C4-2B (cell line): ENCODE results near the gene MAML3.

Experiments used
- H3K27ac ChIP-seq: fragments of 450-650 bp; 2 replicates; pipeline ENCODE4 v1.5.1; 2017
- CTCF ChIP-seq: fragments of 450-650 bp; conservative IDR thresholded peaks from 2 replicates; pipeline ENCODE4 v1.5.1; 2017; ENCODE audit warnings: mild to moderate bottlenecking
- ZFX ChIP-seq: fragments of 450-650 bp; IDR thresholded peaks from 2 replicates; pipeline ENCODE4 v1.6.1; 2017

MAML3 gene

GRCh38 chr4:139779691-139780090, 374.3 kb downstream of the MAML3 start:
- TF ChIP-seq CTCF, result no peak
- no peak for TF ChIP-seq ZFX
- no peak overlapping the region for H3K27ac ChIP-seq

DNA sequence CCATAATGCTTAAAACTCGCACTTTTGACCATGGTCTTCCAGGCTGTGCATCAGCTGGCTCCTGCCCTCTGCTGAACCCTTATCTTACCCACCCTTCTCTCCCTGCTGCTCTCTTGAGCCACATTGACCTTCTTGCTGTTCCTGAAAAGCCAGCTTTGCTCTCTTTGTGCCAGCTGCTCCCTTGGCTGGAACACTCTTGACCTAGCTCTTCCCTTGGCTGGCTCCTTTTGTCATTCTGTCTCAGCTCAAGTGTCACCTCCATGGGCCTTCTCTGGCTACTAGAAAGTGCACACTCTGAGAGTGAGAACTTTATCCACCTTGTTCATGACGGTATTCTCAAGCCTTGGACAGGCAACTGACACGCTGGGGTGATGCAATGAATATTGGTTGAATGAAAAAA, 376.2 kb downstream of the MAML3 start:
- TF ChIP-seq ZFX (no peak), CTCF (no peak)
- peak overlapping the region; percentile 5; the same call in 1 of the 2 replicates for H3K27ac ChIP-seq

DNA sequence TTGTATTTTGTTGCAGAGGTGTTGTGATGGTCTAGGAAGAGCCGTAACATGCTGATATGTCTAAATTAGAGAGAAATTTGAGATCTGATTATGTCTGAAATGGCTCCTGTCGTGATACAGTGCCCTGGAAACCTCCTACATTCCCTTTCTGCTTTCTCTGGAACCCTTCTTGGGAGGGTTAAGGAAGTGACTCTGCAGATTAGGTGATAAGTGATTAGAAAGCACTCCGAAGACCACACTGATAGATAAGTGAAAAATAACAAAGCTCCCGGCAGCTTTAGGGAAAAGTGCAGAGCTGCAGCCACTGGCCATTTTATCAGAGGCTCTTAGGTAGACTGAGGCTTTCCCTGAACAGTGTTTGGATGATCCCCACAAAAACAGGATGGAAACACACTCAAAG, 377.7 kb downstream of the MAML3 start:
- H3K27ac ChIP-seq, result no peak overlapping the region; the same call in 1 of the 2 replicates
- TF ChIP-seq ZFX (no peak), CTCF (no peak)

DNA sequence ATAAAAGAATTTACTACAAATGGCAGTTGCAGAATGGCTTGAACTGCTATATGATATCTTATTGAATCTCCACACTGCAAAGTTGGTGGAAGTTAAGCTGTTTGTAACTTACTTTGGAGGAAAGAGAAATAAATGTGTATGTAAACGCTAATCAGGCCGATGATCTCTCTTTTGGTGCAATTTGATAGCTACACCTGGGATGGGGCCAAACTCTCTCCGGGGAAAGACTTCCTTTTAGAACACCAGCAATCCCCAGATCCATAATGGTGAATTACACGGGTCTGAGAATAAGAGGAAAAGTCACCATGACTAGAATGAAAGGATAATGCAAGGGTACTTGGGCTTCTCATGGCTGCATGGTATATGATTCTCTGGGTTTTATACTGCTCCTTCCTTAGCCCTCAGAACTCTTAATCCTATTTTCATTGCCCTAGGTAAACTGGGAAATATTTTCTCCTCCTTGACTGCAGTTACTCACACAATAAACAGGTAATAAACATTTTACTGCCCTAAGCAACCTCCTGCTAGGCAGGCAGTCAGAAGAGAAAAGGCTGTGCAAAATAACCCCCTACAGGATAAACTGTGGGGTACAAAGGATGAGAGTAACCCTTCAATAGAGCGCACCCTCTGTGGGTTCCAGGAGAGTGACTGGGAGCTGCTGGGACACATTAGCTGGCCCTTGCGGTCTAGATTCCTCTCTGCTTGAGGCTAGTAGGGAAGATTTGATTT, 379.1 kb downstream of the MAML3 start:
- H3K27ac ChIP-seq, result peak overlapping the region; percentile 79; the same call in 1 of the 2 replicates
- TF ChIP-seq CTCF, result peak; percentile 4; the same call in 1 of the 2 replicates
- no peak for TF ChIP-seq ZFX

DNA sequence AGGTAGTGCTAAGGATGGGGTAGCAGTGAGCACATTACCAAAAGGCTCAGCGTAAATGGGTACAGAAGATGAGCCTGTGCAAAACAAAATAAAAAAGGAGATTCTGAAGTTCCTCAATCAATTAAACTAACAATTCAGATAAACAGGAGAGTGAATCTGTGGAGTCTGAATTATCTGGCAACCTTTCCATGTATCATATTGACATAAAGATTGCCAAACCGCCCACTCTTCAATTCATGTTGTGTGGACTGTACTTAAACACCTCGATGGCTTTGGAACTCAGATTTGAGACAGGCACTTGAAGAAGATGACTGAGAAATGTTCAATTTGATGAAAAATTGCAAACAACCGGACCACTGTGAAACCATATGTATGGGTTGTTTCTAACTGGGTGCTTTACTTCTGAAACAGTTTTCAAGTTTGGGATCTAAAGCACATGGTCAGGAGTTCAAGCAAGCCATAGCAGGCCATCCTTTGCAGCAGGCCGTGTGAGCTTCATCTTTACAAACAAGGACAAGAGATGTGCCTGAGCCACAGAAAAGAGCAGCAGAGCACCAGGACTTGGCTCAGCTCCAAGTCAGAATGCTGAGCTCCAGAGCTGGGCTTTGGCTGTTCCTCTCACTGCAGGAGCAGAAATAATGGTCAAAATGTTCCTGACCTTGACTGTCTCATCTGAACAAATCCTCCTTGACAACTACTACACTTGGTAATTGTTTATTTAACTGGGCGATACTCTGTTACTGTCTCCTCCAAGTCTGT, 380.2 kb downstream of the MAML3 start:
- TF ChIP-seq ZFX, result no peak
- TF ChIP-seq CTCF, result no peak
- H3K27ac ChIP-seq, result peak overlapping the region; percentile 57

GRCh38 chr4:139770361-139770760, 383.6 kb downstream of the MAML3 start:
- H3K27ac ChIP-seq, result no peak overlapping the region
- TF ChIP-seq ZFX, result no peak
- TF ChIP-seq CTCF, result no peak

DNA sequence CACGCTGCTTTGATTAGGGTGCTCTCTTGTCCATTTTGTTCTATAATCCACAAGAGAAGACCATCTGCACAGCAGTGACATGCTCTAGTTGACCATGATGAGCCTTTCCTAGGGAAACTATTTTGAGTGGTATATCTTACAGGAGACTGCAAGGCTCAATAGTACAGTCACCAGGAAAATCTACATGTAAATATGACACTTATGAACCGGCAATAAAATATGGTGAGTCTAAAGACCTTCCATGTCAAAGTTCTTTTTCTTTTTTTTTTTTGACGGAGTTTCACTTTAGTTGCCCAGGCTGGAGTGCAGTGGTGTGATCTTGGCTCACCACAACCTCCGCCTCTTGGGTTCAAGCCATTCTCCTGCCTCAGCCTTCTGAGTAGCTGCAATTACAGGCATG, 384.6 kb downstream of the MAML3 start:
- no peak overlapping the region for H3K27ac ChIP-seq
- TF ChIP-seq ZFX, result no peak
- no peak for TF ChIP-seq CTCF
